GM12865 (cell line): Measurements from ENCODE around the gene NXPE4.
A peak's percentile ranks its signal among the peaks of the same experiment; 100 is the strongest.

Source experiments
- DNase-seq: peaks from one replicate; pipeline ENCODE4 v3.0.0; 2010; ENCODE audit warnings: low read depth
- H3K4me3 ChIP-seq: 2 replicates; pipeline ENCODE4 v1.5.1; 2011; ENCODE audit warnings: mild to moderate bottlenecking, low read depth, low read length, control low read depth
- CTCF ChIP-seq: IDR thresholded peaks from 2 replicates; pipeline ENCODE4 v1.5.1; 2011; ENCODE audit warnings: low read length, control low read depth, low read depth, inconsistent platforms; ENCODE audit not compliant: insufficient read depth; ENCODE audit errors: missing control alignments

NXPE4 gene

DNA sequence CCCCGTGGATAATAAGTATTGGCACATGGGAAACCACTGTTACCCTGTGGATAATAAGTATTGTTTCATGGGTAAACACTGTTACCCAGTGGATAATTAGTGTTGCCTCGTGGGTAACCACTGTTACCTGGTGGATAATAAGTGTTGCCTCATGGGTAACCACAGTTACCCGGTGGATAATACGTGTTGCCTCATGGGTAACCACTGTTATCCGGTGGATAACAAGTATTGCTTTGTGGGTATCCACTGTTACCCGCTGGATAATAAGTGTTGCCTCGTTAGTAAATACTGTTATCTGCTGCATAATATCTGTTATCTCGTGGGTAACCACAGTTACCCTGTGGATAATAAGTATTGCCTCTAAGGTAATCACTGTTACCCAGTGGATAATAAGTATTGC, 25.5 kb upstream of the NXPE4 start:
- peak; percentile 68 for DNase-seq
- no peak for TF ChIP-seq CTCF
- H3K4me3 ChIP-seq, result no peak overlapping the region

- peak; percentile 83 for DNase-seq
- TF ChIP-seq CTCF, result no peak
- H3K4me3 ChIP-seq, result no peak overlapping the region
Measured at GRCh38 chr11:114619659-114620173, 24.1 kb upstream of the NXPE4 start.

- H3K4me3 ChIP-seq, result no peak overlapping the region
- DNase-seq, result peak; percentile 88
- no peak for TF ChIP-seq CTCF
Measured at GRCh38 chr11:114618139-114618538, 22.6 kb upstream of the NXPE4 start.

GRCh38 chr11:114617157-114618124, 21.9 kb upstream of the NXPE4 start:
- TF ChIP-seq CTCF, result no peak
- DNase-seq, result peak; percentile 79

DNA sequence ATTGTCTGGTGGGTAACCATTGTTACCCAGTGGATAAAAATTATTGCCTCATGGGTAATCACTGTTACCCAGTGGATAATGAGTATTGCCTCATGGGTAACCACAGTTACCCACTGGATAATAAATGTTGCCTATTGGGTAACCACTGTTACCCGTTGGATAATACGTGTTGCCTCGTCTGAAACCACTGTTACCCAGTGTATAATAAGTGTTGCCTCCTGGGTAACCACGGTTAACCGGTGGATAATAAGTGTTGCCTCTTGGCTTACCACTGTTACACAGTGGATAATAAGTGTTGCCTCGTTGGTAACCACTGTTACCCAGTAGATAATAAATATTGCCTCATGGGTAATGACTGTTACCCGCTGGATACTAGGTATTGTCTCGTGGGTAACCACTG, 20.9 kb upstream of the NXPE4 start:
- no peak for TF ChIP-seq CTCF
- H3K4me3 ChIP-seq, result no peak overlapping the region
- DNase-seq, result peak; percentile 67

More at GRCh38 chr11:114617157-114618124, 21.9 kb upstream of the NXPE4 start:
- H3K4me3 ChIP-seq, result no peak overlapping the region

DNA sequence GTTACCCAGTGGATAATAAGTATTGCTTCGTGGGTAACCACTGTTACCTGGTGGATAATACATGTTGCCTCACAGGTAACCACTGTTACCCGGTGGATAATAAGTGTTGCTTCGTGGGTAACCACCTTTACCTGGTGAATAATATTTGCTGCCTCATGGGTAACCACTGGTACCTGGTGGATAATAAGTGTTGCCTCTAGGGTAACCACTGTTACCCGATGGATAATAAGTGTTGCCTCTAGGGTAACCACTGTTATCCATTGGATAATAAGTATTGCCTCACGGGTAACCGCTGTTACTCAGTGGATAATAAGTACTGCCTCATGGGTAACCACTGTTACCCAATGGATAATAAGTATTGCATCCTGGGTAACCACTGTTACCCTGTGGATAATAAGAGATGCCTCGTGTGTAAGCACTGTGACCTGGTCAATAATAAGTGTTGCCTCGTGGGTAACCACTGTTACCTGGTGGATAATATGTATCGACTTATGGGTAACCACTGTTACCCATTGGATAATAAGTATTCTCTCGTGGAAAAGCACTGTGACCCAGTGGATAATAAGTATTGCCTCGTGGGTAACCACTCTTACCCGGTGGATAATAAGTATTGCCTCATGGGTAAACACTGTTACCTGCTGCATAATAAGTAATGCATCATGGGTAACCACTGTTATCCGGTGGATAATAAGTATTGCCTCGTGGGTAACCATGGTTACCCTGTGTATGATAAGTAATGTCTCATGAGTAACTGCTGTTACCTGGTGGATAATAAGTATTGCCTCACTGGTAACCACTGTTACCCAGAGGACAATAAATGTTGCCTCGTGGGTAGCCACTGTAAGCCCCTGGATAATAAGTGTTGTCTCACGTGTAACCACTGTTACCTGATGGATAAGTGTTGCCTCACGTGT, 20.1 kb upstream of the NXPE4 start:
- DNase-seq, result peak; percentile 86
- H3K4me3 ChIP-seq, result no peak overlapping the region
- no peak for TF ChIP-seq CTCF
